Spleen (tissue), 11 donors: ENCODE results near the gene COL28A1. TPM values are rescaled to one million over a fixed set of nuclear protein-coding genes. Genes with fewer than 3 reads are reported as not detected.

Source experiments
- DNase-seq: peaks from one replicate; pipeline ENCODE4 v3.0.0-alpha.2; 2020
- H3K27ac ChIP-seq, 8 donors: fragments of 200-600 bp; sonication (generic) in 7 of 8; 1 replicate in 4 of 8; 2 replicates in 4 of 8; pipeline versions ENCODE4 v1.5.0 to v1.8.0; 2016 to 2021; ENCODE audit warnings: inconsistent platforms in 4 of 8, mild to moderate bottlenecking in 4 of 8, moderate library complexity in 1 of 8
- H3K27me3 ChIP-seq, 7 donors: fragments of 200-600 bp; sonication (generic) in 6 of 7; replicated peaks in 1 of 7; 1 replicate in 4 of 7; 2 replicates in 3 of 7; pipeline versions ENCODE4 v1.5.0 to v1.8.0; 2016 to 2021; ENCODE audit warnings: inconsistent platforms in 3 of 7, mild to moderate bottlenecking in 1 of 7
- H3K36me3 ChIP-seq, 6 donors: fragments of 200-600 bp; sonication (generic) in 5 of 6; 1 replicate in 4 of 6; 2 replicates in 2 of 6; pipeline versions ENCODE4 v1.5.0 to v1.8.0; 2016 to 2021; ENCODE audit warnings: inconsistent platforms in 2 of 6
- H3K4me1 ChIP-seq, 6 donors: fragments of 200-600 bp; sonication (generic) in 5 of 6; 1 replicate in 3 of 6; 2 replicates in 3 of 6; pipeline versions ENCODE4 v1.5.0 to v1.8.0; 2016 to 2021; ENCODE audit warnings: inconsistent platforms in 3 of 6
- H3K4me3 ChIP-seq, 8 donors: fragments of 200-600 bp; sonication (generic) in 7 of 8; 1 replicate in 4 of 8; 2 replicates in 4 of 8; pipeline versions ENCODE4 v1.5.0 to v1.8.0; 2016 to 2021; ENCODE audit warnings: inconsistent platforms in 4 of 8, mild to moderate bottlenecking in 4 of 8, moderate library complexity in 2 of 8
- H3K9me3 ChIP-seq, 8 donors: fragments of 200-600 bp; sonication (generic) in 7 of 8; 1 replicate in 4 of 8; 2 replicates in 4 of 8; pipeline versions ENCODE4 v1.5.0 to v1.8.0; 2016 to 2021; ENCODE audit warnings: inconsistent platforms in 4 of 8
- CTCF ChIP-seq, 11 experiments: fragments of 200-600 bp in 7 of 11; fragments of 450-650 bp in 4 of 11; sonication (generic) in 4 of 11; IDR thresholded peaks in 8 of 11; conservative IDR thresholded peaks in 3 of 11; 1 replicate in 7 of 11; 2 replicates in 4 of 11; pipeline versions ENCODE4 v1.4.0 to v1.8.0; 2016 to 2021; ENCODE audit warnings: antibody characterized with exemption in 11 of 11, inconsistent platforms in 4 of 11, mild to moderate bottlenecking in 1 of 11
- POLR2A ChIP-seq, 3 donors: fragments of 450-650 bp; IDR thresholded peaks; one replicate each; pipeline ENCODE4 v1.5.1; 2017; ENCODE audit warnings: antibody characterized with exemption in 3 of 3, mild to moderate bottlenecking in 1 of 3
- POLR2AphosphoS5 ChIP-seq, 3 donors: sonication (generic); formaldehyde crosslinking; IDR thresholded peaks; one replicate each; pipeline ENCODE4 v1.5.1; 2017; ENCODE audit warnings: antibody characterized with exemption in 3 of 3
- WGBS, 5 donors: extraction: QIAGEN DNeasy Blood & Tissue Kit in 3 of 5; methylation state at CpG; one replicate each; pipeline versions ENCODE4 v1.1.5 to v1.1.7; 2013 to 2018; 5-methylcytosine and 5-hydroxymethylcytosine counted together
- intact Hi-C: fragments of 100-400 bp; cut with DNase I; formaldehyde crosslinking; loops from one replicate; pipeline ENCODE4 v1.15.0; 2023; ENCODE audit warnings: low total_unique reads
- polyA plus RNA-seq, 3 donors: library from polyadenylated mRNA; stranded (reverse); fragments of 200-250 nt; gene quantifications; one replicate each; pipeline ENCODE4 v1.2.1, GENCODE V29; 2013
- total RNA-seq, 7 donors: library from RNA; depleted of rRNA in 3 of 7; stranded (reverse); fragments of >200 nt in 3 of 7; fragmentation: NEBNext Ultra II Directional in 4 of 7; extraction: Animal tissue kit (Norgen Biotek cat#: 25700) in 4 of 7; gene quantifications; one replicate each; pipeline versions ENCODE4 v1.1.0 to v1.2.1, GENCODE V29; 2016 to 2021
- donor health status: healthy with polysubstance abuse.
- donor health status: DM: no; HTN: no; CAD: no; lungs with moderate emphysema.
- donor health status: DM: no; HTN: no; CAD: no.
- donor health status: Bipolar disorder and iron deficiency.
- donor health status: healthy.
- donor health status: DM: no; HTN: no; CAD: no.
- donor health status: DM: yes; HTN: yes; CAD: no.

COL28A1 gene
- total and polyA plus RNA-seq, 10 donors, result 0.08 to 1.6 (median 0.51) TPM

GRCh38 chr7:7344583-7344982 is 191.1 kb downstream of the COL28A1 start:
- H3K27ac ChIP-seq, result no peak overlapping the region

GRCh38 chr7:7335909-7336308 is 199.8 kb downstream of the COL28A1 start:
- intact Hi-C loops, result no loop called here
- Histone ChIP-seq H3K9me3 (peaks cover 0 to 3% (median 0%) of the 10 kb centered on the region in 8 donors), H3K36me3 (no peaks in the 10 kb centered on the region), H3K4me3 (no peak overlapping the region), H3K4me1 (no peaks in the 10 kb centered on the region), H3K27me3 (no peaks in the 10 kb centered on the region), H3K27ac (no peak overlapping the region)
- no peak for TF ChIP-seq POLR2AphosphoS5 (IDR thresholded peaks at IDR 0.05)
- WGBS, 5 donors, result 59 to 80% (median 60%) methylated on average over 3 of the region's 3 CpGs
- DNase-seq, result no peak

More at GRCh38 chr7:7344583-7344982, 191.1 kb downstream of the COL28A1 start:
- H3K4me1 ChIP-seq, result no peaks in the 10 kb centered on the region
- DNase-seq, result no peak
- 84 to 95% (median 89%) methylated on average over 3 of the region's 3 CpGs for WGBS, 5 donors
- intact Hi-C loops, result no loop called here
- H3K36me3 ChIP-seq, result no peaks in the 10 kb centered on the region
- no peaks in the 10 kb centered on the region for H3K27me3 ChIP-seq
- H3K4me3 ChIP-seq, result no peak overlapping the region
- no peaks in the 10 kb centered on the region for H3K9me3 ChIP-seq
- TF ChIP-seq POLR2A (IDR thresholded peaks at IDR 0.05) (no peak), POLR2AphosphoS5 (IDR thresholded peaks at IDR 0.05) (no peak), CTCF (IDR thresholded peaks at IDR 0.05 in 8 of 11, conservative IDR thresholded peaks at IDR 0.05 in 3 of 11) (no peak)

DNA sequence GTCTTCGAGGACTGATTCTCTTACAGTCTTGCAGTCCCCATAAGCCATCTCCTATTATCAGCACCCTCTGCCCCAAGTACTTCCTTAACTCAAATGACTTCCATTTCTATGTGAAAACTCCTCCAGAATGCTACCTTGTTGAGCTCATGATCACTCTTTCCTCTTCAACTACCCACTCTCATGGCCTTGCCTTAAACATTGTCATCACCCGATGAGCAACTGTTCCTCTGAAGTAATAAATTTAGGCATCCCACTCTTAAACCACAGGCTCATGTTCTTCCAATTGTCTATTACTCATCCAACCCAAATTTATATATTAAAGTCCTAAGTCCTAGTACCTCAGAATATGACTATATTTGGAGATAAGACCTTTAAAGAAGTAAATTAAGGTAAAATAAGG is 200.5 kb downstream of the COL28A1 start:
- Histone ChIP-seq H3K36me3 (no peaks in the 10 kb centered on the region), H3K27ac (no peak overlapping the region), H3K27me3 (no peaks in the 10 kb centered on the region), H3K4me3 (no peak overlapping the region), H3K9me3 (peaks cover 0 to 3% (median 0%) of the 10 kb centered on the region in 8 donors), H3K4me1 (peaks cover 0 to 3% (median 0%) of the 10 kb centered on the region in 6 donors)
- DNase-seq, result no peak
- TF ChIP-seq POLR2A (IDR thresholded peaks at IDR 0.05), result no peak
- no peak for TF ChIP-seq CTCF (IDR thresholded peaks at IDR 0.05 in 8 of 11, conservative IDR thresholded peaks at IDR 0.05 in 3 of 11)
- no peak for TF ChIP-seq POLR2AphosphoS5 (IDR thresholded peaks at IDR 0.05)
- 85 to 96% (median 92%) methylated on average over 2 of the region's 2 CpGs for WGBS, 5 donors
- intact Hi-C loops, result no loop called here

DNA sequence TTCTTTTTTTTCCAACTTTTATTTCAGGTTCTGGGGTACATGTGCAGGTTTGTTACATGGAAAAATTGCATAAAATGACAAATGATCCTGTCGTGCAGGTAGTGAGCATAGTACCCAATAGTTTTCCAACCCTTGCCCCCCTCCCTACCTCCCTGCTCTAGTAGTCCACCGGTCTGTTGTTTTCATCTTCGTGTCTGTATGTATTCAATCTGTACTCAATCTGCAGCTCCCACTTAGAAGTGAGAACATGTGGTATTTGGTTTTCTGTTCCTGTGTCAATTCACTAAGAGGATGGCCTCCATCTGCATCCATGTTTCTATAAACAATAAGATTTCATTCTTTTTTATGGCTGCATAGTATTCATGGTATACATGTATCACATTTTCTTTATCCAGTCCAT is 202.1 kb downstream of the COL28A1 start:
- intact Hi-C loops, result no loop called here
- Histone ChIP-seq H3K9me3 (peaks cover 0 to 3% (median 0%) of the 10 kb centered on the region in 8 donors), H3K4me3 (no peak overlapping the region), H3K36me3 (no peaks in the 10 kb centered on the region), H3K27ac (no peak overlapping the region), H3K4me1 (peaks cover 0 to 3% (median 0%) of the 10 kb centered on the region in 6 donors), H3K27me3 (no peaks in the 10 kb centered on the region)
- no peak for DNase-seq
- TF ChIP-seq CTCF (IDR thresholded peaks at IDR 0.05 in 8 of 11, conservative IDR thresholded peaks at IDR 0.05 in 3 of 11) (no peak), POLR2AphosphoS5 (IDR thresholded peaks at IDR 0.05) (no peak), POLR2A (IDR thresholded peaks at IDR 0.05) (no peak)
- WGBS, 5 donors, result 81 to 91% (median 86%) methylated on average over 3 of the region's 3 CpGs

DNA sequence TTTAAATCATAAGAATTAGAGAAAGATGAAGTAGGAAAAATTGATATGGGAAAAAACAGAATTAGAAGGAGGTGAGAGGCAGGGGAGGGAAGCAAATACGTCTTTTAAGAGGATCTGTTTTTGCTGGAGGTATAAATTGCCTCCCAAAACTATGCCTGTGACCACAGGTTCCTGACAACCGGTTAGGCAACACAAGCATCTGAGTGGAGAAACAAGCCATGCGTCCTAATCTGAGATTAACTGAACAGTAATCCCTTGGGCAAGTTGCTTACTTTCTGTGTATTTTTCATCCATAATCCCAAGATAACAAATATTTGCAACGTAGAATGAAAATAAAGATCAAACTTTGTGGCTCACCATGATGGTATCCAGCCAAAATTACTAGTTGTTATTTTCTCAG is 204.2 kb downstream of the COL28A1 start:
- no peak for TF ChIP-seq POLR2AphosphoS5 (IDR thresholded peaks at IDR 0.05)
- TF ChIP-seq POLR2A (IDR thresholded peaks at IDR 0.05), result no peak
- TF ChIP-seq CTCF (IDR thresholded peaks at IDR 0.05 in 8 of 11, conservative IDR thresholded peaks at IDR 0.05 in 3 of 11), result no peak
- no peaks in the 10 kb centered on the region for H3K27me3 ChIP-seq
- intact Hi-C loops, result no loop called here
- H3K36me3 ChIP-seq, result no peaks in the 10 kb centered on the region
- no peak overlapping the region for H3K4me3 ChIP-seq
- peaks cover 0 to 3% (median 0%) of the 10 kb centered on the region in 6 donors for H3K4me1 ChIP-seq
- H3K27ac ChIP-seq, result no peak overlapping the region
- H3K9me3 ChIP-seq, result no peaks in the 10 kb centered on the region
- no peak for DNase-seq
- 61 to 94% (median 82%) methylated on average over 4 of the region's 4 CpGs for WGBS, 5 donors
